HCT116 (cell line): ENCODE measurements around the gene EYA3. TPM values are rescaled to one million over a fixed set of nuclear protein-coding genes. Genes with fewer than 3 reads are reported as not detected.

Experiments
- ATAC-seq: fragments of 200-7000 bp; cut with Tn5 transposase; 2 replicates; pipeline ENCODE4 v1.9.1; 2020; ENCODE audit warnings: mild to moderate bottlenecking, moderate library complexity
- BruUV-seq: library from RNA; stranded (reverse); fragments of 400-500 nt; replicated peaks from 2 replicates; lab custom pipeline; 2021; lab: Mats Ljungman, UMichigan
- CTCF ChIA-PET: fragments of 300-600 bp; sonication (Branson Sonifier 250); formaldehyde crosslinking; loops from one replicate; lab custom pipeline; 2021; ENCODE audit warnings: antibody characterized with exemption; lab: Charles Lee
- POLR2A ChIA-PET: fragments of 300-600, 350-600 bp; sonication (Branson Sonifier 250); formaldehyde crosslinking; loops from one replicate; lab custom pipeline; 2021; ENCODE audit warnings: antibody characterized with exemption; lab: Charles Lee
- RAD21 ChIA-PET, 2 experiments: fragments of 300-600 bp; sonication (Branson Sonifier 250); formaldehyde crosslinking; loops; one replicate each; lab custom pipeline; 2023; ENCODE audit warnings: low total read pairs in 2 of 2; ENCODE audit not compliant: uncharacterized antibody in 2 of 2, unreplicated experiment in 2 of 2, low non-redundant PET in 1 of 2; lab: Charles Lee
- DNase-seq: peaks from one replicate; pipeline ENCODE4 v3.0.0-alpha.2; 2010; ENCODE audit warnings: low read depth, low spot score
- H2AFZ ChIP-seq: fragments of 200-600 bp; shearing (Covaris generic), sonication (generic); 2 replicates; pipeline ENCODE4 v1.6.1; 2017; ENCODE audit warnings: low read depth, mixed run types, mixed read lengths, antibody characterized with exemption, low read length; ENCODE audit not compliant: poor library complexity, severe bottlenecking
- H3K27ac ChIP-seq: 2 replicates; pipeline ENCODE4 v1.5.1; 2012; ENCODE audit warnings: low read depth, low read length
- H3K27me3 ChIP-seq: fragments of 200-600 bp; sonication (generic); 2 replicates; pipeline ENCODE4 v1.6.1; 2016; ENCODE audit warnings: mixed run types, low read length, mixed read lengths; ENCODE audit not compliant: insufficient read depth
- H3K36me3 ChIP-seq, 2 experiments: fragments of 200-500 bp in 1 of 2; fragments of 200-600 bp in 1 of 2; sonication (Bioruptor generic) in 1 of 2; sonication (generic) in 1 of 2; 2 replicates each; pipeline versions ENCODE4 v1.5.1 to v1.6.1; 2014 to 2016; ENCODE audit warnings: low read length in 2 of 2, inconsistent platforms in 1 of 2, mixed read lengths in 1 of 2, mixed run types in 1 of 2; ENCODE audit not compliant: insufficient read depth in 2 of 2, control insufficient read depth in 1 of 2
- H3K4me1 ChIP-seq, 2 experiments: fragments of 200-600 bp in 1 of 2; sonication (generic) in 1 of 2; 2 replicates each; pipeline versions ENCODE4 v1.5.1 to v1.6.1; 2012 to 2017; ENCODE audit warnings: low read length in 2 of 2, inconsistent platforms in 1 of 2, mild to moderate bottlenecking in 1 of 2, mixed read lengths in 1 of 2, mixed run types in 1 of 2, moderate library complexity in 1 of 2; ENCODE audit not compliant: insufficient read depth in 2 of 2, control insufficient read depth in 1 of 2
- H3K4me2 ChIP-seq: fragments of 200-600 bp; sonication (generic); 2 replicates; pipeline ENCODE4 v1.6.1; 2017; ENCODE audit warnings: mixed run types, low read length, mixed read lengths
- H3K4me3 ChIP-seq, 2 experiments: fragments of 200-600 bp in 1 of 2; sonication (generic) in 1 of 2; replicated peaks in 1 of 2; 2 replicates each; pipeline ENCODE4 v1.5.1; 2011 to 2016; ENCODE audit warnings: low read length in 2 of 2, control low read depth in 1 of 2, low read depth in 1 of 2, mild to moderate bottlenecking in 1 of 2, mixed read lengths in 1 of 2, mixed run types in 1 of 2
- H3K79me2 ChIP-seq: fragments of 200-600 bp; sonication (generic); 2 replicates; pipeline ENCODE4 v1.6.1; 2017; ENCODE audit warnings: mild to moderate bottlenecking, mixed run types, low read length, moderate library complexity, mixed read lengths; ENCODE audit not compliant: insufficient read depth
- H3K9ac ChIP-seq: fragments of 200-600 bp; sonication (generic); 2 replicates; pipeline ENCODE4 v1.6.1; 2016; ENCODE audit warnings: low read length, mixed read lengths
- H3K9me2 ChIP-seq: fragments of 200-600 bp; sonication (generic), shearing (Covaris generic); 2 replicates; pipeline ENCODE4 v1.6.1; 2017; ENCODE audit warnings: mixed run types, mild to moderate bottlenecking, moderate library complexity; ENCODE audit not compliant: insufficient read depth
- H3K9me3 ChIP-seq, 2 experiments: fragments of 200-500 bp in 1 of 2; fragments of 200-600 bp in 1 of 2; sonication (Bioruptor generic) in 1 of 2; sonication (generic) in 1 of 2; 2 replicates each; pipeline ENCODE4 v1.6.1; 2014 to 2017; ENCODE audit warnings: low read length in 2 of 2, mixed read lengths in 2 of 2, inconsistent platforms in 1 of 2, low read depth in 1 of 2, mild to moderate bottlenecking in 1 of 2, mixed run types in 1 of 2, moderate library complexity in 1 of 2; ENCODE audit not compliant: control insufficient read depth in 1 of 2, insufficient read depth in 1 of 2
- H4K20me1 ChIP-seq: fragments of 200-600 bp; sonication (generic), shearing (Covaris generic); 2 replicates; pipeline ENCODE4 v1.6.1; 2017; ENCODE audit warnings: mixed run types, mild to moderate bottlenecking, moderate library complexity; ENCODE audit not compliant: insufficient read depth
- CBX3 ChIP-seq: IDR thresholded peaks from 2 replicates; pipeline ENCODE4 v1.6.1; 2012; ENCODE audit warnings: low read depth
- CEBPB ChIP-seq: IDR thresholded peaks from 2 replicates; pipeline ENCODE4 v1.6.1; 2012; ENCODE audit warnings: low read depth
- CTCF ChIP-seq, 3 experiments: fragments of 200-600 bp in 1 of 3; sonication (generic) in 1 of 3; IDR thresholded peaks in 2 of 3; conservative IDR thresholded peaks in 1 of 3; 2 replicates each; pipeline ENCODE4 v1.5.1; 2012 to 2017; ENCODE audit warnings: low read depth in 2 of 3, low read length in 2 of 3, antibody characterized with exemption in 1 of 3, borderline replicate concordance in 1 of 3, control low read depth in 1 of 3, mild to moderate bottlenecking in 1 of 3, mixed read lengths in 1 of 3, mixed run types in 1 of 3, moderate library complexity in 1 of 3; ENCODE audit not compliant: insufficient read depth in 1 of 3
- EZH2phosphoT487 ChIP-seq: fragments of 200-600 bp; IDR thresholded peaks from 2 replicates; pipeline ENCODE4 v1.6.1; 2018; ENCODE audit warnings: antibody characterized with exemption, borderline replicate concordance
- JUND ChIP-seq: IDR thresholded peaks from 2 replicates; pipeline ENCODE4 v1.6.1; 2012
- POLR2A ChIP-seq: IDR thresholded peaks from 2 replicates; pipeline ENCODE4 v1.7.0; 2011; ENCODE audit warnings: borderline replicate concordance; ENCODE audit not compliant: insufficient read depth, insufficient read length; ENCODE audit errors: extremely low read depth
- POLR2AphosphoS5 ChIP-seq: IDR thresholded peaks from 2 replicates; pipeline ENCODE4 v1.6.1; 2011; ENCODE audit warnings: mild to moderate bottlenecking, low read depth, low read length, moderate library complexity
- SP1 ChIP-seq: IDR thresholded peaks from 2 replicates; pipeline ENCODE4 v1.6.1; 2012; ENCODE audit warnings: low read depth
- TCF7L2 ChIP-seq: IDR thresholded peaks from 2 replicates; pipeline ENCODE4 v1.7.0; 2011; ENCODE audit warnings: borderline replicate concordance, inconsistent platforms; ENCODE audit not compliant: insufficient read depth, insufficient read length; ENCODE audit errors: extremely low read depth
- ZBTB33 ChIP-seq: IDR thresholded peaks from 2 replicates; pipeline ENCODE4 v1.6.1; 2011; ENCODE audit warnings: mild to moderate bottlenecking, low read length, moderate library complexity; ENCODE audit not compliant: insufficient replicate concordance; ENCODE audit errors: extremely low read depth
- intact Hi-C: fragments of 100-400 bp; cut with micrococcal nuclease; formaldehyde crosslinking; loops from 2 replicates; pipeline ENCODE4 v1.10.0; 2022
- total RNA-seq: library from RNA; stranded (reverse); gene quantifications from one replicate; pipeline ENCODE4 v1.2.1, GENCODE V29; 2021; ENCODE audit not compliant: unreplicated experiment

Gene EYA3
- total RNA-seq, 1 experiment from 2014 or later = 25.9 TPM

GRCh38 chr1:28044399-28044798, 44.0 kb downstream of the EYA3 start:
- ATAC-seq (no peak), DNase-seq (no peak)
- no peaks in the 10 kb centered on the region for H4K20me1 ChIP-seq
- no peaks in the 10 kb centered on the region for H3K9me3 ChIP-seq
- intact Hi-C loops = no loop called here
- no peaks in the 10 kb centered on the region for H3K27me3 ChIP-seq
- no peak overlapping the region for H2AFZ ChIP-seq
- H3K36me3 ChIP-seq = peaks cover 3 to 4% of the 10 kb centered on the region in 2 experiments; a peak in 1 of 4 replicates
- POLR2A ChIA-PET = no interaction called here
- TF ChIP-seq ZBTB33 (no peak), POLR2A (no peak), CEBPB (no peak)
- TF ChIP-seq, all 23 proteins: peak for 0
- no peak overlapping the region for H3K9ac ChIP-seq
- ChIA-PET RAD21 (no interaction called here), CTCF (no interaction called here)
- no peaks in the 10 kb centered on the region for H3K4me1 ChIP-seq
- H3K27ac ChIP-seq = no peak overlapping the region
- BruUV-seq = no TSS peak
- H3K79me2 ChIP-seq = no peaks in the 10 kb centered on the region
- H3K9me2 ChIP-seq = no peaks in the 10 kb centered on the region
- no peak overlapping the region for H3K4me3 ChIP-seq
- no peak overlapping the region for H3K4me2 ChIP-seq

- H3K4me2 ChIP-seq = no peak overlapping the region
- BruUV-seq = no TSS peak
- no peak overlapping the region for H3K9ac ChIP-seq
- CTCF ChIA-PET = no interaction called here
- peaks cover 2 to 7% of the 10 kb centered on the region in 2 experiments; a peak in 2 of 4 replicates for H3K36me3 ChIP-seq
- no peaks in the 10 kb centered on the region for H3K27me3 ChIP-seq
- H3K79me2 ChIP-seq = no peaks in the 10 kb centered on the region
- H3K27ac ChIP-seq = no peak overlapping the region
- H3K4me1 ChIP-seq = no peaks in the 10 kb centered on the region
- H3K9me3 ChIP-seq = no peaks in the 10 kb centered on the region
- TF ChIP-seq SP1 (no peak), ZBTB33 (no peak), JUND (no peak), TCF7L2 (no peak), CTCF (IDR thresholded peaks at IDR 0.05 in 2 of 3, conservative IDR thresholded peaks at IDR 0.05 in 1 of 3; ENCODE audit: borderline replicate concordance in 1 of 3, insufficient read depth in 1 of 3, low read depth in 2 of 3, low read length in 2 of 3) (no peak), CBX3 (no peak), EZH2phosphoT487 (no peak), POLR2AphosphoS5 (no peak)
- H3K4me3 ChIP-seq = no peak overlapping the region
- no peaks in the 10 kb centered on the region for H3K9me2 ChIP-seq
- H2AFZ ChIP-seq = no peak overlapping the region
- DNase-seq = no peak
- no peak for ATAC-seq
- intact Hi-C loops = no loop called here
- no peaks in the 10 kb centered on the region for H4K20me1 ChIP-seq
- RAD21 ChIA-PET = no interaction called here
- POLR2A ChIA-PET = no interaction called here
These were observed 49.1 kb downstream of the EYA3 start for GRCh38 chr1:28039341-28039740.
